ENCODE results near the gene EDN2.

Gene EDN2

DNA sequence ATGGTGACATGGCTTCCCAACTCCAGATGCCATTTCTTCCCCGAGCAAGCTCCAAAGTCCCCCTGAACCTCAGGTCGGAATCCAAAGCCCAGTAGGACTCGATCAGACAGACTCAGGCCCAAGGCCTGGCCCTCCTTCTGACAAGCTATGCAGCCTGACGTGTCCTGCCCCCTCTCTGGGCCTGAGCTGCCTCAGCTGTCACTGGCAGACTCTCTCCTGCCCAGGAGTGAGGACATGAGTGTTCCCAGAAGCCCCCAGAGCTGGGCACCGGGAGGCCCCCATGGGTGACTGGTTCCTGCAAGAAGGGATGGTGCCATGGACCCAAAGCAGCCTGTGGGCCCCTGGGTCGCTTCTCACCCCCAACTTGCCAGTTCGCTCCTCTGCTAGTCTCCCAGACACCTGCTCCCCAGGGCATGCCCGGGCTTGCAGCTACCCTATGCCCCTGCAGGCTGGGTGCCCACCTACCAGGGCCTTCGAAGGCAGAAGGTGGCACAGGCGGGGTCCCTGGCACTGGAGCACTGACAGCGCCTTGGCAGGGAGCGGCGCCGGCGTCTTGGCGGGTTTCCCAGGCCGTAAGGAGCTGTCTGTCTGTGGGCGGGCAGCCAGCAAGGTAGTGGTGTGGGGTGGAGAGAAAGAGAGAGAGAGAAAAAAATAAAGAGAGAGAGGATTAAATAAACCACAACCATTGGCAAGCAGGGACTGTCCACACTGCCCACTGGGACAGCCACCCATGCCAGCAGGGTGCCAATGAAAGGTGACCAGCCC lies 2.3 kb downstream of the EDN2 start:
- no peak for DNase-seq

- peak; percentile 36 for DNase-seq
Measured at GRCh38 chr1:41481109-41481775, 3.2 kb downstream of the EDN2 start.

DNA sequence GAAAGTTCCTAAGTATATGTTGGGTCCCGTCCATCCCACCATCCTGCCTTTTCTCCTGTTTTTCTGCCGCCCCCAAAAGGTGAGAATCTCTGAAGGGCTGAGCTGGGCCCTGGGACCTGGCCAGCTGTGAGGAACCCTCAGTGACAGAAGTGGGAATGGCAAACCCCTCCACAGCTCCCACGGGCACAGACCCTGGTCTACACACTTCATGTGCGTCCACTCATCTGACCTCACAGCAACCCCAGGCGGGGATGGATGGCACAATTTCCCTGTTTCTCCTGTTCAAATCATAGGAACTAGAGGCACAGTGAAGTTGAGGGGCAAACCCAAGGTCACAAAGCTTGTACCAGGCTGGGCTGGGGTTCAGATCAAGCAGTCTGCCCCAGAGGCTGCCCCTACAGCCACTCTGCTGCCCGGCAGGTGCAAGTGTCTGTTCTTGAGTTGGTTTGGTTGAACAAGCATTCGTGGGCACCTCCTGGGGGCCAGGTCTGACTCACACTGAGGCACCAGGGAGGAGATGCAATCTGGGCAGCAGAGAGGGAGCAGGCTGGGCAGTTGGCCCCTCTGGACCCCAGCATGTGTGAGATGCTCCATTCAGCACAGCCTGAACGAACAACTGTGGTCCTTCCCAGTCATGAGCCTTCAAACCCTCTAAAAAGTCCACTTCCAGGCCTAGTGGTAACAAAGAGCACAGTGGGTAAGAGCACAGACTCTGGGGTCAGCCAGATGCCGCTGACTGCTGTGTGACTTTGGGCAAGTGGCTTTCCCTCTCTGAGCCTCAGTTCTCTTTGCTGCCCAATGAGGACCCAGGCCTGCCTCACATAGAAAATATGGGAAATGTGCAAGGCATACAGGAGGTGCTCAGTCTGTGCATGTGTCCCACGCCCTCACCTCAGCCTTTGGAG lies 4.0 kb downstream of the EDN2 start:
- no peak for DNase-seq

GRCh38 chr1:41479808-41480160 lies 4.7 kb downstream of the EDN2 start:
- DNase-seq: no peak

DNA sequence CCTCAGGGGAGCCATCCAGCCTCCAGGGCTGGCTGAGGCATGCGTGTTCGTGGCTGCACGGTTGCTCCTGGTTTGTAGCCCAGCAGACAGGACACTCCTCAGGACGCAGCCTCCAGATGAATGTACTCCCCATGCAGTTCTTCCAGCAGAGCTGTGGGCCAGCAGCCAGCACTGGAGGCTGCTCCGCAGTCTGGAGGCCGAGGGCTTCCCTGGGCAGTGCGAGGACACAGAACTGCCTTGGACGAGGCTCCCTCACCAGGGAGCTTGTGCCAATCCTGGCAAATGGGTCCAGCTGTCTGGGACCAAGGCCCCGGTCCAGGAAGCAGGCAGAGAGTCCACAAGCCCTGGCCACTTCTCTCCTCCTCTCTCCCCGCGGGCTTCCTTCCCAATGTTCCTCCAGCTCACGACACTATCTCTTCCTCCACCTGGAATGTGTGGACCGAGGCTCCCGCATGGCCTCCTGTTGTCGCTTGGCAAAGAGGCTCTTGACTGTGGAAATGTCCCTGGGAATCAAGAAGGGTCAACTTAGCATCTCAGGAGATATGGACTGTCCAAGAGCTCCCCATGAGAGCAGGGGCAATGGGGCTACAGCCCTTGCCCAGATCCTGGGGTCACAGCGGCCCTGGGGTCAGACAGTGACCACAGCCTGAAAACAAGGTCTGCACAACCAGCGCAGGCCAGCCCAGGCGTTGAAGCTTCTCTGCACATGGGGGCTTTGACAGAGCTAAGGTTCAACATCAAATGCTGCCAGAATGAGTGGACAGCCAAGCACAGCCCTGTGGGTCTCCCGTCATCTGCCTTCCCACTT lies 5.3 kb downstream of the EDN2 start:
- DNase-seq: no peak

- DNase-seq: no peak
Measured at GRCh38 chr1:41478118-41478748, 6.2 kb downstream of the EDN2 start.

DNA sequence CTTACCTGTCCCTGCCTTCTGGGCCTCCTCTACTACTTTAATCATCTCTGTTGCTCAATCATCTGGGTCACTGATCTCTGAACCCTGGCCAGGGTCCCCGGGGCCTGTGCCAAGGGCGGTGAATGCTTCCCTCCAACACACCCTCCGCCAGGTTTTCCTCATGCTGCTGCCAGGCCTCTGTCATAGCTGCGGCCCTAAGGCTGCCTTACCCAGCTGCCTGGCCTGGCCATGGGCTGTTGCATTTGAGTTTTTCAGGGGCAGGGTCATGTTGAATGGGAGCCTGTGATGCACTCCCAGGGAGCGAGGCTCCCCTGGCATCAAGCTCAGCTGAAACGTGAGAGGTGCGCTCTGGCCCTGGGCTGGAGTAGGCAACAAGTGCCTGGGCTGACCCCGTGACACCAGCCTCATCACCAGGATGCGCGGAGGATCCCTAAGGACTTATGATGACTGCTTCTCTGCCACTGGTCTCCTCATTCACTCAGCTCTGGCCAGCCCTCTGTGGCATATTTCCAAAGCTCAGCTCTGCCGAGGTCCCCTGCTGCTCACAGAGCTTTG lies 7.6 kb downstream of the EDN2 start:
- peak; percentile 51 for DNase-seq

- no peak for DNase-seq
Measured at GRCh38 chr1:41475859-41476567, 8.5 kb downstream of the EDN2 start.

- no peak for DNase-seq
Measured at GRCh38 chr1:41475346-41475745, 9.1 kb downstream of the EDN2 start.

- no peak for DNase-seq
Measured at GRCh38 chr1:41474490-41475271, 9.8 kb downstream of the EDN2 start.

- DNase-seq: no peak
Measured at GRCh38 chr1:41473738-41474362, 10.6 kb downstream of the EDN2 start.

DNA sequence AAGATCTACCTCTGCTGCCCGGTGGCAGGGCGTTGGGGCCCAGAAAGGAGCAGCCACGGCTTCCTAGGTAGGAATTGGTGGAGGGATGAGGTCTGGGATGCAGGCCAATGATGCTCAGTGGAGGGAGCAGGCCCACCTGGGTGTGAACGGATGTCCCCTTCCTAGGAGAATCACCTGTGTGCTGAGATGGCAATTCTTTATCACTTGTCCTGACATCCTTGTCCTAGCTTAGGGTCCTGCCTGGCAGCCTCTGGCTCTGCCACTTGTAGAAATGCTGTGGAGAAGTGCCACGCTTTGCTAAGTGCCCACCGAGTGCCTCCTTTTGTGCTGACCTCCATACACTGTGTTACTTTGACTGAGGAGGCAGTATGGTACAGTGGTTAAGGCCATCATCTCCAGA lies 12.8 kb downstream of the EDN2 start:
- no peak for DNase-seq

- no peak for DNase-seq
Measured at GRCh38 chr1:41469706-41470105, 14.8 kb downstream of the EDN2 start.

GRCh38 chr1:41468122-41468762 lies 16.2 kb downstream of the EDN2 start:
- no peak for DNase-seq

DNA sequence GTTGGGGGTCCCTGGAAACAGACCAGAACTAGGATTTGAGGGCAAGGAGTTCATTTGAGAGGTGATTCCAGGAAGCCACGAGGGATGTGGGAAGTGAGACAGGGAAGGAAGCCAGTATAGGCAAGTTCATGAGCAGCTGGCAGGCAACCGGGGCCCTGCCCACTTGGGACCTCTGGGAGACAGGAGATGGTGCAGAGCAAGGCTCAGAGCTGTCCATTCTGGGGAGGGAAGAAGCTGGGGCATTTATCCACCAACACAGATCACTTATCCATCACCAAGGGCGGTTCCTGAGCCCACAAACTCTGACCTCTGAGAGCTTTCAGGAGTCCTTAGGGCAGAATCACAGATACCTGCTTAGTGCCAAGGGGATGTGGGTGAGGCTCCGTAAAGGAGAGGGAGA lies 16.8 kb downstream of the EDN2 start:
- DNase-seq: no peak

DNA sequence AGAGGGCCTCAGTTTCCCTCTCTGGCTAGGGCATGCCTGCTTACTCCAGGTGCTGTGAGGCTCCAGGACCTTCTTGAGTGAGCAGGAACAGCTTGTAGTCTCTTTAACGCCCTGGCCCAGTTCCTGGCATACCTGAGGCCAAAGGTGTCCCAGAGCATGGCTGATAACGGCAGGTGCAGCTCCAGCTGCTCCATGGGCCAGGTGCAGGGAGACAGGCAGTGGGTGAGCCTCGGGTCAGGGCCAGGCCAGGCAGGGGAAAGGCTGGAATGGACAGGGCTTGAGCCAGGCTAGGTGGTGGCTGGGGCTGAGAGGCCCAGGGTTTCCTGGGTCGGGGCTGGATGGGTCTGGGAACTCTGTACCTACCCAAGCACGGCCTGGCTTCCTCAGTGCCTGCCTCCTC lies 18.3 kb downstream of the EDN2 start:
- DNase-seq: no peak

GRCh38 chr1:41465741-41466140 lies 18.7 kb downstream of the EDN2 start:
- DNase-seq: no peak

- DNase-seq: peak; percentile 64
Measured at GRCh38 chr1:41464885-41465284, 19.6 kb downstream of the EDN2 start.

DNA sequence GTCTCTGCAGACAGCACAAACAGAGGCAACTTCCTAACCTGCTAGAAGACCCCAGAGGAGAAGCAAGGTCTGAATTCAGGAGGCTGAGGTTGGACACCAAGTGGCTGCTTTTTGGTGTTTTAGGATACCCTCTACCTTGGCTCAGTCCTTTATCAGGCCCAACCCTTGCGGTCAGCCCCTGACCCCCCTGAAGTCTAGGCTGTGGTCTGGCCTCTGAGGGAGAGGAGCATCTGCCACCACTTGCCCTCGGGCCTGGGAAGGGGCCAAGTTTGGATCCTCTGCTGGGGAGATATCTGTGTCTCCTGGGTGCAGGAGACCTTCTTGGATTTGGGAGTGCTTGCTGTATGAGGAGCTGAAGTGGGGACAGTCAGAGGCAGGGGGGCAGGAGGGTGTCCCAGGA lies 21.0 kb downstream of the EDN2 start:
- no peak for DNase-seq

DNA sequence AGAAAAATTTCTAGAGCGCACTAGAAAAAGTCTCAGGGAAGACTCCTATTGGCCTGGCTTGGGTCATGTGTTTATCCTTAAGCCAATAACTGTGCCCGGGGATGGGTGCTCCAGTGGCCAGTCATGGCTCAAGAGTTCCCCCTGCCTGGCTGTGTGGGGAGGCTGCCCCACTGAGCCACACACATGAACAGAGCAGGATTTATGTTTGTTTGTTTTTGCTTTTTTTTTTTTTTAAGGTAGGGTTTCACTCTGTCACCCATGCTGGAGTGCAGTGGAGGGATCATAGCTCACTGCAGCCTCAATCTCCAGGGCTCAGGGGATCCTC lies 21.8 kb downstream of the EDN2 start:
- no peak for DNase-seq

All from DMS153 (cell line).